Stimulated activated CD4-positive, alpha-beta T cell treated with anti-CD3 and anti-CD28 coated beads, Interleukin-1b, Interleukin-23, amount 100 ng/mL, for 4 hours (primary cell): ENCODE results near the gene COQ9.
A peak's percentile ranks its signal among the peaks of the same experiment; 100 is the strongest.
"Not testable (repeated sequence)": the region's sequence is repeated elsewhere in the genome, so short reads cannot be mapped to it uniquely, and the experiment has no call there.

Source experiments
- DNase-seq, 2 donors: peaks; one replicate each; pipeline ENCODE4 v3.0.0-alpha.2; 2020; ENCODE audit warnings: low read depth in 2 of 2

COQ9 gene

GRCh38 chr16:57485916-57486857, 38.9 kb downstream of the COQ9 start, which contains the start of gene DOK4:
DOK4 (minus strand) TSS chr16:57486493; CDS start chr16:57479507, 6,986 bp downstream.
- DNase-seq = peak; percentile 72 to 86

- no peak for DNase-seq
Measured at GRCh38 chr16:57486858-57487834, 39.9 kb downstream of the COQ9 start.

DNA sequence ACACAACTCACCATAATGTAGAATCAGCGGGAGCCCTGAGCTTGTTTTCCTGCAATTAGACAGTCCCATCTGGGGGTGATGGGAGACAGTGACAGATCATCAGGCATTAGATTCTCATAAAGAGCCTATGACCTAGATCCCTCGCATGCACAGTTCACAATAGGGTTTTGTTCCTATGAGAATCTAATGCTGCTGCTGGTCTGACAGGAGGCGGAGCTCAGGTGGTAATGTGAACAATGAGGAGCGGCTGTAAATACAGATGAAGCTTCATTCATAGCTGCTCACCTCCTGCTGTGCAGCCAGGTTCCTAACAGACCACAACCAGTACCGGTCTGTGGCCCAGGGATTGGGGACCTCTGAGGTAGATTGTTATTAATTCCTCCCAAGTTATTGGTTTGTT, 42.0 kb downstream of the COQ9 start:
- no peak for DNase-seq

DNA sequence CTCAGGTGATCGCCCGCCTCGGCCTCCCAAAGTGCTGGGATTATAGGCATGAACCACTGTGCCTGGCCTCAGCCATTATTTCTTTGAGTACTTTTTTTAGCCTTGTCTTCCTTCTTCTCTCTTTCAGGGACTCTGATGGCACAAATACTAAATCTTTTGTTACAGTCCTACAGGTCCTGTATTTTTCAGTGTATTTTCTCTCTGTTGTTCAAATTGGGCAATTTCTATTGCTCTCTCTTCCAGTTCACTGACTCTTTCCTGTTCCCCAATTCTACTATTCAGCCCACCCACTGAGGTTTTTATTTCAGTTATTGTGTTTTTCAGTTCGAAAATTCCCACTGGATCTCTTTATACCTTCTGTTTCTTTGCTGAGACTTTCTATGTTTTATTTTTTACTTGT, 46.5 kb downstream of the COQ9 start:
- no peak for DNase-seq

- no peak for DNase-seq
Measured at GRCh38 chr16:57497121-57497520, 49.8 kb downstream of the COQ9 start.

DNA sequence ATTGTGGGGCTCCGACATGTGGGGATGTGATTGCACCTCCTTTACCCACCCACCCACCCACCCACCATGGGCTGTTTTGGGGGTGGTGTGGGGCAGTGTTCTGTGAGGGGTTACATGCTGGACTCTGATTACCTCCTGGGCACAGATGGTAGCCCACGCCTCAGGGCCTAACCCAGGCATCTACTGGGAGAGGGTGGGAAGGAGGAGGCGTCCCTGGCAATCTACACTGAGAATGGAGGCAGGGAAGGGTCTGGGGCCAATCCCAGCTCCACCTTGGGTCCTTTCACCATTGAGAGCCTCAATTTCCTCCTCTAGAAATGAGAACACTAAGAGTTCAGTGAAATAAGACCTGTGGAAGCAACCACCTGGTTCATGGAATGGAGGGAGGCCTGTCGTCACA, 50.8 kb downstream of the COQ9 start:
- DNase-seq = no peak

DNA sequence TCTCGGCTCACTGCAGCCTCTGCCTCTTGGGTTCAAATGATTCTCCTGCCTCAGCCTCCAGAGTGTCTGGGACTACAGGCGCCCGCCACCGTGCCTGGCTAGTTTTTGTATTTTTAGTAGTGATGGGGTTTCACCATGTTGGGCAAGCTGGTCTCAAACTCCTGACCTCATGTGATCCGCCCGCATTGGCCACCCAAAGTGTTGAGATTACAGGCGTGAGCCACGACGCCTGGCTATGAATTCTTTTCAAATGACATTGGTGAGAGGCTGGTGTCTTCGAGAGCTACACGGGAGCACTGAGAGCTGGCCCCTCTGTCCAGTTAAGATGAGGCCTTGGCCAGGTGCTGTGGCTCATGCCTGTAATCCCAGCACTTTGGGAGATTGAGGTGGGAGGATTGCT, 52.7 kb downstream of the COQ9 start:
- not testable (repeated sequence) for DNase-seq

GRCh38 chr16:57500578-57501111, 53.4 kb downstream of the COQ9 start:
- no peak for DNase-seq

DNA sequence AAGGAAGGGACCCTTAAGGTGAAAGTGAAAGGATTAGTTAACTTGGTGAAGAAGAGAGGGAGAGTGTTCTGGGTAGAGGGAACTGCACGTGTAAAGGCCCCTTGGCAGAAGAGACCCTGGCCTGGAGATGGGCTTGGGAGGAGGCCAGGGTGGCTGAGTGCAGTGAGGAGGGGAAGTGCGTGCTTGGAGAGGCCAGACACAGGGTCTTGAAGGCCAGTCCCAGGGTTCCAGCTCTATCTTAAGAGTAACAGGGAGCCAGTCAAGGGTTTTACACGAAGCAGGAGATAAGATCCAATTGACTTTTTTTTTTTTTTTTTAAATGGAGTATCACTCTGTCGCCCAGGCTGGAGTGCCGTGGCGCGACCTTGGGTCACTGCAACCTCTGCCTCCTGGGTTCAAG, 54.2 kb downstream of the COQ9 start:
- DNase-seq = no peak

- DNase-seq = no peak
Measured at GRCh38 chr16:57502048-57502775, 54.9 kb downstream of the COQ9 start.

DNA sequence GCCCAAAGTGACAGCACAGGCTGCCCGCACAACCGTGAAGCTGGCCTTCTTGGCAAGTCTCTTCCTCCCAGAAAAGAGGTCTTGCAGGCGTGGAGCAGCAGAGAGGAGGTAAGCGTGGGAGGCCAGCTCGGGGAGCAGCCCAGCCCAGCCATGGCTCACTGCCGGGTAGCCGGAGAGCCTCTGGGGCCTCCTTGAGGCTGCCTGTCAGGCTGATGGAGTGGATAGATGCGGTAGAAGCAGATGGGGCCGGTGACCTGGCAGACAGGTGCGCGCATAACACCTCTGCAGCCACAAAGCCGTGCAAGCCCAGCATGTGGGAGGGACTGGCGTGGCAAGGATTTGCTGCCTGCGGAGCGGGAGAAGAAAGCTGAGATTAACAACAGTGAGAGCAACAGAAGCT, 56.1 kb downstream of the COQ9 start:
- DNase-seq = no peak

- DNase-seq = no peak
Measured at GRCh38 chr16:57504001-57504400, 56.7 kb downstream of the COQ9 start.

GRCh38 chr16:57504491-57504890, 57.2 kb downstream of the COQ9 start:
- DNase-seq = no peak

DNA sequence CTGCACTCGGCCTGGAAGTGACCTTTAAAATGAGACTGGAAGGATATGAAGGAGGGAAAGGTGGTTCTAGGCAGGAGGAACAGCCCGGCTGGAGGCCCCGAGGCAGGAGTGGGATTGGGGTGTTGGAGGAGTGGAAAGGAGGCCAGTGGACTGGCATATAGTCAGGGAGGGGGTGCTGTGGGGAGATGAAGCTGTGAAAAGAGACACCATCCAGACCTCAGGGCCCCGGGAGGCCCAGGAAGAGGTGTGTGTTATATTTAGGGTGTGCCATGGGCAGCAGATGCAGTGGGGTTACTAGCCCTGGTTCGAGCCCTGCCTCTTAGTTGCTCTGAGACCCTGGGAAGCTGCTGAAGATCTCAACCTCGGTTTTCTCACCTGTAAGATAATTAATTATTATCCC, 57.9 kb downstream of the COQ9 start:
- no peak for DNase-seq

DNA sequence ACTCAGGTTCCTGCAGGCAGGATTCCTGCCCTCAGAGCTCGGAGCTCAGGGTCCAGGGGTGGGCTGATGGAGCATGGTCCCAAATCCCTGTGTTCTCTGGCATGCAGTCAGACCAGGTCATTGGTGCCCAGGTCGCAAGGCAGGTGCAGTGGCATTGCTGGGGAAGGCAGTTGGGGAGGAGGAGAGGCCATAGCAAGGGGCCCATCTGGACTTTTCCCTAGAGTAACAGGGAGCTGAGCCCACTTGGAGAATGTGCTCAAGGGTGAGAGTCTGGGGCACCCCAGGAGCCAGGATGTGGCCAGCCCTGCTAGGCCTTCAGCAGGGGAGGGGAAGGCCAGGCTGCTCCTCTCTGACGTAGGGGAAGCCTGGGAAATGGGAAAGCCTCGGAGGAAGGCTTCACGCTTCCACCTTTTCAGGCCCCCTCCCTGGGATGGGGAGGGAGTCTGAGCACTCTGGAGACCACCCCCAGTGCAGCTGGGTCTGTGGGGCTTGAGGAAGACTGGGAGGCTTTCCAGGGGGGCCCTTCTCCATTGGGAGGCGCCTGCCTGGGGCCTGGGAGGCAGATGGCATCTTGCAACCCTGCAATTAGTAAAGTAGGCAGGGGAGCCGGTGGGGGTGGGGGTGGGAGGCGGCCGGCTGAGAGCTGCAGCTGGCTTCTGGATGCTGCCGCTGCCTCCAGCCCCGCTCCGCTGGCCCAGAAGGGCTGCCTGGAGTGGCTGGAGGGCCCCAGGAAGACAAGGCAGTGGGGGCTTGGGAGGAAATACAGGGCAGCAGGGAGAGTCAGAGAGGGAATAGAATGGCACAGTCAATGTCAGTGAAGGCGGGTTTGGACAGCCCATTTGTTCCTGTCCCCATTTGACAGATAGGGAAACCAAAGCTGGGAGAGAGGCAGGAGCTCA, 60.1 kb downstream of the COQ9 start:
- DNase-seq = no peak

DNA sequence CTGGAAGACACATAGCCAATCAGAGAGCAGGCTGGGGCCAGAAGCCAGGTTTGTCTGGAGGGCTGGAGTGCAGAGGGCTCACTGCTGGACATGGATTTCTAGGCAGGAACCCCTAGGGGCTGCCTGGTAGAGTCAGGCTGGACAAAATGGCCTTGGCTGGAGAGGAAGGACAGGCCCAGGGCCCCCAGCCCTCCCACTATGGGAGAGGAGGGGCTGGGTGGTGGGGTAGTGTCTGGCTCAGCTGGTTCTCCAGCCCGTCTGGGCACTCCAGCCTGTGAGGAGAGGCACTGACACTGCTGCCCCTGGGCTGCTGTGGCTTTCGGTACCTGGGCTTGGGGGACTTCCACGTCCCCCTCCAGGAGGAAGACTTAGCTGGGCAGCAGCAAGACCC, 60.8 kb downstream of the COQ9 start:
- DNase-seq = no peak

DNA sequence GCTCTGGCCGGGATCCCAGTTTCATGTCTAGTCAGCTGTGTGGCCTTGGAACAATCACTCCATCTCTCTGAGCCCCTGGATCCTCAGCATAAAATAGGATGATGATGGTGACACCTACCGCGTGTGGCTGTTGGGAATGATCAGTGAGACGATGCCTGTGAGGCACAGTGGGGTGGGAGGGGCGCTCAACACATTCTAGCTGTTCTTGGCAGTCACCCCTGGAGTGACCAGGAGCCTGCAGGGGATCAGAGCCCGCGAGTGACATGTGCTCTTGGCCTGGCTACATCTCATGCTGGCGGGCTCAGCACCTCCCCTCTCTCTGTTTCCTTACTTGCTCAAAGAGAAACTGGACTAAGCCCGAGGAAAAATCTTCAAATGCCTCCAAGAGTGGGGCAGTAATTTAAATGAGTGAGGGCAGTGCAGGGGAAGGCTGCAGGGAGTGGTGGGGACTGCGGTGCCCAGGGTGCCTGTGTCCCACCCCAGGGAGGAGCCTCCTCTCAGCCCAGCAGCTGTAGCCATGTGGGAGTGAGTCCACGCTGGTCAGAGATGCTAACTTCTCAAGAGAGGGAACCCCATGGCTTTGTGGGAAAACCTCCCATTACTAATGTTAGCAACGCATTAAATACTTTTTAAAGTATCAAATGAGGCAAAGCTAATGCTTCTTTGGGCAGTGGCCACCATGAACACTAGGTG, 62.1 kb downstream of the COQ9 start:
- DNase-seq = no peak

- DNase-seq = no peak
Measured at GRCh38 chr16:57510016-57510871, 63.0 kb downstream of the COQ9 start.
